ENCODE data around the gene TMPRSS6. TPM values are rescaled to one million over a fixed set of nuclear protein-coding genes. Genes with fewer than 3 reads are reported as not detected.

The TMPRSS6 gene
- total and polyA plus RNA-seq, 2 of the 8 experiments (the other 6 are each of a cell fraction or from before 2014, with no cell fraction given), result 0.02 TPM; not detected in 1

- Histone ChIP-seq H3K9ac (replicated peaks in 1 of 4; ENCODE audit: extremely low read depth in 1 of 4, low read depth in 3 of 4, low read length in 3 of 4) (no peak overlapping the region), H3K4me1 (replicated peaks in 1 of 4; ENCODE audit: control insufficient read depth in 3 of 4, insufficient read depth in 4 of 4, low read length in 3 of 4) (no peaks in the 10 kb centered on the region; a peak in 1 of 7 replicates), H4K8ac (ENCODE audit: extremely low read depth, insufficient read depth, low read length) (peak overlapping the region; percentile 54), H2BK12ac (ENCODE audit: low read depth, low read length) (no peak overlapping the region), H3K23me2 (ENCODE audit: low read depth, low read length) (no peaks in the 10 kb centered on the region; the same call in 1 of the 2 replicates), H3K27ac (ENCODE audit: low read depth, low read length) (no peak overlapping the region), H4K91ac (replicated peaks; ENCODE audit: insufficient read length, low read length) (peak overlapping the region; percentile 8), H3K79me2 (ENCODE audit: control insufficient read depth in 1 of 2, insufficient read depth in 2 of 2, low read length in 2 of 2) (no peaks in the 10 kb centered on the region), H3K23ac (ENCODE audit: insufficient read length) (no peak overlapping the region), H2AFZ (ENCODE audit: low read length) (0 out of 2 replicates have a peak overlapping the region, but pooled peaks have one; percentile 7), H3K27me3 (replicated peaks in 1 of 4; ENCODE audit: control insufficient read depth in 3 of 4, extremely low read depth in 1 of 4, insufficient read depth in 3 of 4, low read length in 3 of 4) (0 out of 7 replicates have a peak, but pooled peaks cover 0 to 3% (median 0%) of the 10 kb centered on the region in 4 experiments), H2BK5ac (ENCODE audit: low read depth, low read length) (no peak overlapping the region), H4K5ac (ENCODE audit: insufficient read length, low read depth, low read length) (no peak overlapping the region), H3K56ac (replicated peaks; ENCODE audit: insufficient read length, low read depth, low read length) (no peak overlapping the region), H3K18ac (ENCODE audit: extremely low read depth, low read length) (no peak overlapping the region), H2BK15ac (ENCODE audit: low read length) (no peak overlapping the region), H3K36me3 (ENCODE audit: control insufficient read depth in 2 of 4, insufficient read depth in 4 of 4, low read length in 3 of 4) (no peaks in the 10 kb centered on the region), H2AK5ac (ENCODE audit: low read depth, low read length) (no peak overlapping the region), H4K20me1 (replicated peaks in 1 of 2; ENCODE audit: control insufficient read depth in 1 of 2, insufficient read depth in 2 of 2, low read length in 2 of 2) (no peaks in the 10 kb centered on the region), H2BK120ac (replicated peaks; ENCODE audit: low read depth, low read length) (no peak overlapping the region), H3K4me2 (ENCODE audit: insufficient read depth in 1 of 2, low read depth in 2 of 2, low read length in 2 of 2) (no peak overlapping the region), H3K4me3 (ENCODE audit: extremely low read depth in 1 of 4, insufficient read depth in 2 of 4, low read depth in 3 of 4, low read length in 4 of 4) (no peak overlapping the region), H3K9me3 (ENCODE audit: insufficient read depth in 2 of 2, low read depth in 1 of 2, low read length in 1 of 2) (no peaks in the 10 kb centered on the region), H3K79me1 (ENCODE audit: low read depth, low read length) (no peaks in the 10 kb centered on the region), H2BK20ac (ENCODE audit: low read length) (no peak overlapping the region), H3K4ac (replicated peaks; ENCODE audit: insufficient read length, low read depth, low read length) (no peak overlapping the region), H3K14ac (ENCODE audit: insufficient read length) (no peak overlapping the region)
- CTCF ChIA-PET (ENCODE audit: partially characterized antibody), result interaction anchor here (1.0 to 1.4 kb wide), 3 partner anchors 11 to 24 kb away, joined by 3 to 5 read pairs (median 3); no protein-coding TSS in a partner anchor
- POLR2A ChIA-PET (ENCODE audit: partially characterized antibody), result no interaction called here
- 70% methylated on average over 17 of the region's 18 CpGs; no CpG with 5 or more reads in 1 of the 2 experiments for WGBS, 2 experiments (ENCODE audit: extremely low coverage in 1 of 2, insufficient coverage in 1 of 2, insufficient read length in 1 of 2, insufficient replicate concordance in 2 of 2, low coverage in 1 of 2, low lambda C conversion rate in 2 of 2, missing lambda C conversion rate in 1 of 2)
- DNase-seq (ENCODE audit: low read depth in 1 of 2, low spot score in 2 of 2), result no peak
- FAIRE-seq, result no peak
These were observed 6.4 kb downstream of the TMPRSS6 start for GRCh38 chr22:37103151-37103550.
